Tibial artery (tissue), 4 donors: ENCODE results near the gene RELL1.

Source experiments
- DNase-seq, 2 donors: peaks; one replicate each; pipeline ENCODE4 v3.0.0-alpha.2; 2019
- H3K27ac ChIP-seq, 2 donors: fragments of 200-600 bp; sonication (generic) in 1 of 2; 1 replicate in 1 of 2; 2 replicates in 1 of 2; pipeline ENCODE4 v1.5.1; 2018 to 2019; ENCODE audit warnings: mild to moderate bottlenecking in 1 of 2
- H3K27me3 ChIP-seq, 2 donors: fragments of 200-600 bp; sonication (generic) in 1 of 2; one replicate each; pipeline versions ENCODE4 v1.5.1 to v1.6.0; 2016 to 2019
- H3K36me3 ChIP-seq, 3 donors: fragments of 200-600 bp; sonication (generic) in 2 of 3; one replicate each; pipeline ENCODE4 v1.5.1; 2016 to 2019; ENCODE audit warnings: mild to moderate bottlenecking in 2 of 3
- H3K4me1 ChIP-seq, 4 donors: fragments of 200-600 bp; sonication (generic) in 2 of 4; 1 replicate in 3 of 4; 2 replicates in 1 of 4; pipeline ENCODE4 v1.5.1; 2016 to 2019
- H3K4me3 ChIP-seq, 2 donors: fragments of 200-600 bp; sonication (generic) in 1 of 2; 1 replicate in 1 of 2; 2 replicates in 1 of 2; pipeline ENCODE4 v1.5.1; 2018 to 2019; ENCODE audit warnings: mild to moderate bottlenecking in 2 of 2
- H3K9me3 ChIP-seq, 3 donors: fragments of 200-600 bp; sonication (generic) in 1 of 3; one replicate each; pipeline ENCODE4 v1.5.1; 2016 to 2019
- intact Hi-C: fragments of 100-400 bp; cut with DNase I; formaldehyde crosslinking; loops from one replicate; pipeline ENCODE4 v1.15.0; 2023; ENCODE audit warnings: low total_unique reads
- TF ChIP-seq, protein P1 (sequence below), 2 experiments: fragments of 200-600 bp in 1 of 2; fragments of 450-650 bp in 1 of 2; IDR thresholded peaks; one replicate each; pipeline ENCODE4 v1.5.1; 2017 to 2019; ENCODE audit warnings: antibody characterized with exemption in 2 of 2, mild to moderate bottlenecking in 1 of 2, moderate library complexity in 1 of 2

RELL1 gene

DNA sequence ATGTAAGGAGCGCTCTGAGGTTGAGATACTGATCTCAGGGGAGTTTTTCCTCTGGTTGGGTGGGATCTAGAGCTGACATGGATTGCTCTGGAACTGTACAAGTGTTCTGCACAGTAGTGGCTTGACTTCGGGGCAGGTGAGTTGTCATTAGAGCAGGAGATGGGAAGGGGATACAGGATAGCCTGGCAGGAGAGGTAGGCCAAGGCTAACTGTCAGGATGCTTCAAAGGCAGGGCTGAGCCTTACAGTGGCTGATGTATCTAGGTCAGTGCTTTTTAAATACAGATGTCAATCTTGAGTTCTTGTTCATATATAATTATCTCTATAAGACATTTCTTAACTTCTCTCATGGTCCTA is 43.5 kb upstream of the RELL1 start:
- Histone ChIP-seq H3K27me3 (no peaks in the 10 kb centered on the region), H3K4me1 (no peaks in the 10 kb centered on the region), H3K9me3 (no peaks in the 10 kb centered on the region), H3K27ac (no peak overlapping the region), H3K4me3 (no peak overlapping the region), H3K36me3 (no peaks in the 10 kb centered on the region)
- TF ChIP-seq, protein P1, sequence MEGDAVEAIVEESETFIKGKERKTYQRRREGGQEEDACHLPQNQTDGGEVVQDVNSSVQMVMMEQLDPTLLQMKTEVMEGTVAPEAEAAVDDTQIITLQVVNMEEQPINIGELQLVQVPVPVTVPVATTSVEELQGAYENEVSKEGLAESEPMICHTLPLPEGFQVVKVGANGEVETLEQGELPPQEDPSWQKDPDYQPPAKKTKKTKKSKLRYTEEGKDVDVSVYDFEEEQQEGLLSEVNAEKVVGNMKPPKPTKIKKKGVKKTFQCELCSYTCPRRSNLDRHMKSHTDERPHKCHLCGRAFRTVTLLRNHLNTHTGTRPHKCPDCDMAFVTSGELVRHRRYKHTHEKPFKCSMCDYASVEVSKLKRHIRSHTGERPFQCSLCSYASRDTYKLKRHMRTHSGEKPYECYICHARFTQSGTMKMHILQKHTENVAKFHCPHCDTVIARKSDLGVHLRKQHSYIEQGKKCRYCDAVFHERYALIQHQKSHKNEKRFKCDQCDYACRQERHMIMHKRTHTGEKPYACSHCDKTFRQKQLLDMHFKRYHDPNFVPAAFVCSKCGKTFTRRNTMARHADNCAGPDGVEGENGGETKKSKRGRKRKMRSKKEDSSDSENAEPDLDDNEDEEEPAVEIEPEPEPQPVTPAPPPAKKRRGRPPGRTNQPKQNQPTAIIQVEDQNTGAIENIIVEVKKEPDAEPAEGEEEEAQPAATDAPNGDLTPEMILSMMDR (IDR thresholded peaks at IDR 0.05), result no peak
- DNase-seq, result no peak
- intact Hi-C loops, result no loop called here

DNA sequence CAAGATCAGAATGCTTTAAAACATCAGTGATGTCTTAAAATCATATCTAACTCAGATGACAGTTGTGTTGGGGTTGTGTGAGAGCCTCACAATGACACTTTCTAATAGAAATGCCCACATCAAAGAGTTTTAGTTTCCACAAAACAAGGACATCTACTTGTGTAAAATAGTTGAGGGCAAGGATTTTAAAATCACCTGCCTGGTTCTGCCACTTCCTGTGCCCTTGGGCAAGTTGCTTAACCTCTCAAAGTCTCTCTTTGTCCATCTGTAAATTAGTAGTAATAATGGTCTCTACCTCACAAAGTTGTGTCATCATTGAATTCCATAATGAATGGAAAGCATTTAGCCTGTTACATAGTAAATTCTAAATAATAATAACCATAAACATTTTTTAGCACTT is 41.9 kb upstream of the RELL1 start:
- no peak overlapping the region for H3K4me3 ChIP-seq
- TF ChIP-seq, protein P1 (IDR thresholded peaks at IDR 0.05), result no peak
- H3K27me3 ChIP-seq, result no peaks in the 10 kb centered on the region
- DNase-seq, result no peak
- H3K36me3 ChIP-seq, result no peaks in the 10 kb centered on the region
- no peaks in the 10 kb centered on the region for H3K9me3 ChIP-seq
- no peak overlapping the region for H3K27ac ChIP-seq
- no peaks in the 10 kb centered on the region for H3K4me1 ChIP-seq
- intact Hi-C loops, result no loop called here

DNA sequence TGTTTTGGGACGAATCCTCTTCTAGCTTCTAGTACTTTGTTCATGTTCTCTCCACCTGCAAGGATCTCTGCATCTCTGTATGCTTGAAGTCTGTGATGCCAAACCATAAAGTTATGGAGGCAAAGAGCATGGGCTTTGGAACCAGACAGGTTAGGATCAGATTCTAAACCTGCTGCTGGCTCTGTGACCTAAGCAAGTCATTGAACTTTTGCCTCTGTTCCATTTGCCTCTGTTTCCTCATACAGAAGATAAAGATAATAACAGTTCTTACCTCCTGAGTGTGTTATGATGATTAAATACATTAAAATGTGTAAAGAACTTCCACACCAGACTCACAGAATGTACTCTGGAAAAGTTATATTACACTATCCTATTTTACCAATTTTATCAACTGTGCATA is 41.5 kb upstream of the RELL1 start:
- H3K36me3 ChIP-seq, result no peaks in the 10 kb centered on the region
- H3K9me3 ChIP-seq, result no peaks in the 10 kb centered on the region
- H3K4me1 ChIP-seq, result no peaks in the 10 kb centered on the region
- intact Hi-C loops, result no loop called here
- no peak for DNase-seq
- no peak overlapping the region for H3K27ac ChIP-seq
- no peak overlapping the region for H3K4me3 ChIP-seq
- no peaks in the 10 kb centered on the region for H3K27me3 ChIP-seq
- TF ChIP-seq, protein P1 (IDR thresholded peaks at IDR 0.05), result no peak

DNA sequence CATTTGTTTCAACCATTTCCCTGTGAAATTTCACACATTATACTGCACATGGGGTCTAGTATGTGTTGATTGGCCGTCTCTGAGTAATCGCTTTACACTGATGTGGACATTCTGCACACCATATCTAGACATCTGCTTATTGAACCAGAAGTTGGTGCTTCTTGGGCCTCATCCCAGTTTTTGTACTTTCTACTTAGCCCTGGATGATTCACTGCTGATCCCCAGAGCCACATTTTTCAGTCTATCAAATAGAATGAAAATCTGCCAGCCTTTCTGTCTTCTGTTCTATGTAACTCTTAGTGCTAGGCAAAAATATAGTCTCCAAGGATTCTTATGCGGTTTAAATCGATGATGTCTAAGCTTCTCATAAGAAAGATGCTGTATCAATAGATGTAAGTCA is 40.5 kb upstream of the RELL1 start:
- DNase-seq, result no peak
- H3K27me3 ChIP-seq, result no peaks in the 10 kb centered on the region
- TF ChIP-seq, protein P1 (IDR thresholded peaks at IDR 0.05), result no peak
- H3K27ac ChIP-seq, result no peak overlapping the region
- H3K4me1 ChIP-seq, result no peaks in the 10 kb centered on the region
- no peaks in the 10 kb centered on the region for H3K9me3 ChIP-seq
- intact Hi-C loops, result no loop called here
- no peak overlapping the region for H3K4me3 ChIP-seq
- no peaks in the 10 kb centered on the region for H3K36me3 ChIP-seq

DNA sequence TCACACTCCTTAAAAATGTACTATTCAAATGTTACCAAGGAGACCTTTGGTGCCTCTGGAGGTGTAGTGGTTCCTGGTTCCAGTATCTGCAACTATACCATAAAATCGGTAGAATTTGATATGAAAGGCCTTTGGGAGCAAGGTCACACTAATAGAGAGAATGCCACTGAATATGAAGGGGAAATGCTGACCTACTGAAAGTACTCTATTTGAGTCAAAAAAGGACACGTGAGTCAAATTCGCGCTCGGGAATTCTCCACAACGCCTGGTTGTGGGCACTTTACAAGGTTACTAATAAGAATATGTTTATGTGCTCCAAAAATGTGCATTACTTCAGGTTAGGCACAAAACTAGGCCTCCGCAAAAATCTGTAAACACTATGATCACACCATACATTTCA is 39.5 kb upstream of the RELL1 start:
- Histone ChIP-seq H3K27ac (no peak overlapping the region), H3K4me3 (no peak overlapping the region), H3K36me3 (no peaks in the 10 kb centered on the region), H3K9me3 (no peaks in the 10 kb centered on the region), H3K27me3 (no peaks in the 10 kb centered on the region), H3K4me1 (no peaks in the 10 kb centered on the region)
- intact Hi-C loops, result loop anchor here (2.0 kb wide), 1 partner anchor 39 kb away; no protein-coding TSS in a partner anchor
- TF ChIP-seq, protein P1 (IDR thresholded peaks at IDR 0.05), result no peak
- no peak for DNase-seq

DNA sequence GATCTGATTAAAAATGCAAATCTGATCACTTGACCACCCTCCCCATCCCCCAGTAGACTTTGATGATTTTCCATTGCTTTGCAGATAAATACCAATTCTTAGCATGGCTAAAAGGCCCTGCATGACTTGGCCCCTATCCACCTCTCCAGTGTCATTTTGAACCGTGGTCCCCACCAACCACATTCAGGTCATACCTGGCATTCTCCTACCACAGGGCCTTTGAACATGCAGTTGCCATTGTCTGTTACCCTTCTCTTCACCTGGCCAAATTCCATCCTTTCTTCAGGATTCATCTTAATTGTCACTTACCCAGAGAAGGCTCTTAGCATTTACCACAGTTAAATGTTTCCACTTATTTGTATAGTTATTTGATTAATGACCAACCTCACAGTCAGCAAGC is 36.9 kb upstream of the RELL1 start:
- H3K4me1 ChIP-seq, result no peaks in the 10 kb centered on the region
- H3K27ac ChIP-seq, result no peak overlapping the region
- TF ChIP-seq, protein P1 (IDR thresholded peaks at IDR 0.05), result no peak
- H3K36me3 ChIP-seq, result no peaks in the 10 kb centered on the region
- intact Hi-C loops, result no loop called here
- no peak overlapping the region for H3K4me3 ChIP-seq
- H3K27me3 ChIP-seq, result no peaks in the 10 kb centered on the region
- DNase-seq, result no peak
- no peaks in the 10 kb centered on the region for H3K9me3 ChIP-seq
